ENCODE data around the gene RNF121. TPM values are rescaled to one million over a fixed set of nuclear protein-coding genes. Genes with fewer than 3 reads are reported as not detected.

RNF121 gene
- total RNA-seq, 2 experiments from 2014 or later = 24.6 to 28.1 TPM

GRCh38 chr11:72008728-72009127 lies 79.9 kb downstream of the RNF121 start:
- Histone ChIP-seq H4K20me1 (ENCODE audit: insufficient read depth, low read length) (no peaks in the 10 kb centered on the region), H3K4me1 (ENCODE audit: insufficient read depth, low read length, poor library complexity, severe bottlenecking) (no peaks in the 10 kb centered on the region), H3K4me2 (ENCODE audit: low read length) (no peak overlapping the region), H3K36me3 (ENCODE audit: insufficient read depth, low read length) (peaks cover 88% of the 10 kb centered on the region), H3K9me3 (ENCODE audit: low read length) (no peaks in the 10 kb centered on the region), H3K79me2 (ENCODE audit: insufficient read depth, low read depth, low read length) (no peaks in the 10 kb centered on the region), H2AFZ (ENCODE audit: low read length) (no peak overlapping the region), H3K4me3 (ENCODE audit: low read depth, low read length, poor library complexity, severe bottlenecking) (no peak overlapping the region), H3K27ac (ENCODE audit: low read depth, low read length, poor library complexity, severe bottlenecking) (no peak overlapping the region), H3K9me2 (ENCODE audit: insufficient read depth, low read length) (no peaks in the 10 kb centered on the region)
- intact Hi-C loops (cut with micrococcal nuclease; ENCODE audit: unreplicated experiment) = no loop called here
- ChIA-PET CTCF (ENCODE audit: unreplicated experiment) (no interaction called here), POLR2A (no interaction called here)
- DNase-seq (ENCODE audit: low spot score) = no peak
- TF ChIP-seq CTCF (conservative IDR thresholded peaks at IDR 0.05; ENCODE audit: low read length) (no peak), EZH2phosphoT487 (IDR thresholded peaks at IDR 0.05; ENCODE audit: borderline replicate concordance, low read depth, low read length) (no peak)
- no TSS peak for BruUV-seq (replicated peaks)

- intact Hi-C loops (cut with micrococcal nuclease; ENCODE audit: unreplicated experiment) = no loop called here
- no peak overlapping the region for H3K4me2 ChIP-seq (ENCODE audit: low read length)
- H3K36me3 ChIP-seq (ENCODE audit: insufficient read depth, low read length) = peaks cover 88% of the 10 kb centered on the region
- H3K27ac ChIP-seq (ENCODE audit: low read depth, low read length, poor library complexity, severe bottlenecking) = no peak overlapping the region
- CTCF ChIA-PET (ENCODE audit: unreplicated experiment) = no interaction called here
- H3K4me1 ChIP-seq (ENCODE audit: insufficient read depth, low read length, poor library complexity, severe bottlenecking) = no peaks in the 10 kb centered on the region
- no TSS peak for BruUV-seq (replicated peaks)
- no peaks in the 10 kb centered on the region for H3K79me2 ChIP-seq (ENCODE audit: insufficient read depth, low read depth, low read length)
- no peak overlapping the region for H2AFZ ChIP-seq (ENCODE audit: low read length)
- no peak for TF ChIP-seq EZH2phosphoT487 (IDR thresholded peaks at IDR 0.05; ENCODE audit: borderline replicate concordance, low read depth, low read length)
- no peak for TF ChIP-seq CTCF (conservative IDR thresholded peaks at IDR 0.05; ENCODE audit: low read length)
- H3K9me2 ChIP-seq (ENCODE audit: insufficient read depth, low read length) = no peaks in the 10 kb centered on the region
- no peak for DNase-seq (ENCODE audit: low spot score)
- no peaks in the 10 kb centered on the region for H3K9me3 ChIP-seq (ENCODE audit: low read length)
- H4K20me1 ChIP-seq (ENCODE audit: insufficient read depth, low read length) = no peaks in the 10 kb centered on the region
- POLR2A ChIA-PET = no interaction called here
- no peak overlapping the region for H3K4me3 ChIP-seq (ENCODE audit: low read depth, low read length, poor library complexity, severe bottlenecking)
Measured at GRCh38 chr11:72009156-72009555, 80.3 kb downstream of the RNF121 start.

GRCh38 chr11:72010529-72011233 lies 81.8 kb downstream of the RNF121 start:
- Histone ChIP-seq H2AFZ (ENCODE audit: low read length) (no peak overlapping the region), H3K36me3 (ENCODE audit: insufficient read depth, low read length) (peaks cover 88% of the 10 kb centered on the region), H3K27ac (ENCODE audit: low read depth, low read length, poor library complexity, severe bottlenecking) (no peak overlapping the region), H4K20me1 (ENCODE audit: insufficient read depth, low read length) (no peaks in the 10 kb centered on the region), H3K4me1 (ENCODE audit: insufficient read depth, low read length, poor library complexity, severe bottlenecking) (no peaks in the 10 kb centered on the region), H3K4me3 (ENCODE audit: low read depth, low read length, poor library complexity, severe bottlenecking) (no peak overlapping the region), H3K9me2 (ENCODE audit: insufficient read depth, low read length) (no peaks in the 10 kb centered on the region), H3K9me3 (ENCODE audit: low read length) (no peaks in the 10 kb centered on the region), H3K4me2 (ENCODE audit: low read length) (no peak overlapping the region), H3K79me2 (ENCODE audit: insufficient read depth, low read depth, low read length) (no peaks in the 10 kb centered on the region)
- no TSS peak for BruUV-seq (replicated peaks)
- no peak for TF ChIP-seq EZH2phosphoT487 (IDR thresholded peaks at IDR 0.05; ENCODE audit: borderline replicate concordance, low read depth, low read length)
- TF ChIP-seq CTCF (conservative IDR thresholded peaks at IDR 0.05; ENCODE audit: low read length) = no peak
- no peak for DNase-seq (ENCODE audit: low spot score)
- intact Hi-C loops (cut with micrococcal nuclease; ENCODE audit: unreplicated experiment) = no loop called here
- ChIA-PET CTCF (ENCODE audit: unreplicated experiment) (interaction anchor here (0.6 kb wide), 1 partner anchor 68 kb away, joined by 4 read pairs; no protein-coding TSS in a partner anchor), POLR2A (interaction anchor here (0.7 to 1.3 kb wide), 2 partner anchors 14 to 20 kb away, joined by 3 read pairs; no protein-coding TSS in a partner anchor)
